Right lung (tissue), 5 donors: Measurements from ENCODE around the gene ADCY7. TPM values are rescaled to one million over a fixed set of nuclear protein-coding genes. Genes with fewer than 3 reads are reported as not detected.
A peak's percentile ranks its signal among the peaks of the same experiment; 100 is the strongest.

Experiments
- DNase-seq, 2 donors: peaks; one replicate each; pipeline ENCODE4 v3.0.0-alpha.2; 2013
- polyA plus RNA-seq, 5 donors: library from polyadenylated mRNA; unstranded; fragments of 120-200 nt; gene quantifications; one replicate each; pipeline versions ENCODE4 v1.2.1 to v1.2.3, GENCODE V29; 2013; ENCODE audit warnings: inconsistent platforms in 1 of 5, low replicate concordance in 1 of 5; ENCODE audit not compliant: insufficient read length in 5 of 5, insufficient read depth in 1 of 5

The ADCY7 gene
- polyA plus RNA-seq, 5 donors: 20.2 to 32.7 (median 24.6) TPM

DNA sequence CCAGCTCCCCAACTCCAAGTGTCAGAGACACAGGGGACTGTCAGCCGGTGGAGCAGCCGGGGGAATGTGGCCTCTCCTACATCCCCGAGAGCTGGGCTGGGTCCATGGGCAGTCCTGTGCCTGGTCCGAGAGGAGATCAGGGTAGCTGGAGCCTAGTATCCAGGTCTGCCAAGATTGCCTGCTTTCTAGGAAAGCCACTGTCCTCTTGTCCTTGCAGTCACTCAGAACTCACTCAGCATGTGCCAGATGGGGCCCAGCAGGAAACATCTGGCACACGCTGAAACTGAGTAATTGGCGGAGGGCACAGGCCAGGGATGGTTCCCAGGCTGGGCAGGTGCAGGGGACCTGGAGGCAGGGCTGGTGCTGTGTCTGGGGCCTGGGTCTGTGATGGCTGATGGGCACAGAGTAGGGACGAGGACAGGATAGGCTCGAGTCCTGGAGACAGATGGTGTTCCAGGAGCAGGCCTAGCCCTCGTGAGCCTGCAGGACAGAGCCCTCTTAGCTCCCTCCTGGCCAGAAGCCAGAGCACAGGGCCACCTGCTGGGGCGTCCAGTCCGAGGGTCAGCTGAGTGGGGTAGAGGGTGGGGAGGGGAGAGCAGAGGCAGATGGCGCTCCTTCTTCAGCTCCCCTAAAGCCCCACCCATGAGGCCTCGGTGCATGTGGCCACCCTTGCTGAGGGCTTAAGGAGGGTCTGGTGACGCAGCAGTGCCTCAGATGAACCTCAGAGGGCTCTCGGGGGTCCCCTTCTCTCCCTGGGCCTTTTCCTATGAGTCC lies 31.1 kb downstream of the ADCY7 start:
- no peak for DNase-seq

GRCh38 chr16:50298075-50298460 lies 31.7 kb downstream of the ADCY7 start:
- no peak for DNase-seq

DNA sequence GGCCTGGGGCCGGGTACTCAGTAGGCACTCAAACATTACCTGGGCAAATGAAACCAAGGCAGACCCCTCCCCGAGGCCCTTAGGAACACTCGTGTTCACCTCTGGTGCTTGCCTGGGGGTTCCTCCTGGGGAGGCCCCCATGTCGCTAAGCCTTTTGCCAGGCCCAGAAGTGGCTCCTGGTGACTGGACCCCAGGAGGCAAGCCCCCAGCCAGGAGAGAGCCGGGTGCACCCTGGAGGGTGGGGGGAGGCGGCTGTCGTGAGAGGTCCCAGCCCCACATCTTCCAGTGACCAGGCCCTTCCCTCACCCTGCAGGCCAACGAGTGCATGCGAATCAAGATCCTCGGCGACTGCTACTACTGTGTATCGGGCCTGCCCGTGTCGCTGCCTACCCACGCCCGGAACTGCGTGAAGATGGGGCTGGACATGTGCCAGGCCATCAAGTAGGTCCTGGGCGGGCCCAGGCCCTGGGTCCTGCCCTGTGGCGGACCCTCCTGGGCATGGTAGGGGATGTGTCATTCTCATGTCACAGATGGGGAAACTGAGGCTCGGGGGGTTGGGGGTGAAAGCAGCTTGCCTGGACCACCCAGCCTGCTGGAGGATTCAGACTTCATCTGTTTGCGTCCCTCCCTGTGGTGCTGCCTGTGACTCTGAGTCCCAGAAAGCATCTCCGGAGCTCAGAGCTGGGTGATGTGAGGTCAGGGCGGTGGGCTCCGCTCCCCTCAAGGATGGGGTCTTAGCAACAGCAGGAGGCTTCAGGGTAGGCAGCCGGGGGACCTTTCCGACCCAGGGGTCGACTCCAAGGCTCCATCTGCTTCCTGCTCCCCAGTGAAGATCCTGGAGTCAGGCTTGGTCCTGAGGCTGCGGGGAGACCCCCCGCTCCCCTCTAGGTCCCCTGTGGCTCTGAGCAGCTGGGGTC lies 32.5 kb downstream of the ADCY7 start:
- no peak for DNase-seq

- no peak for DNase-seq
These were observed 33.3 kb downstream of the ADCY7 start for GRCh38 chr16:50299508-50300105.

DNA sequence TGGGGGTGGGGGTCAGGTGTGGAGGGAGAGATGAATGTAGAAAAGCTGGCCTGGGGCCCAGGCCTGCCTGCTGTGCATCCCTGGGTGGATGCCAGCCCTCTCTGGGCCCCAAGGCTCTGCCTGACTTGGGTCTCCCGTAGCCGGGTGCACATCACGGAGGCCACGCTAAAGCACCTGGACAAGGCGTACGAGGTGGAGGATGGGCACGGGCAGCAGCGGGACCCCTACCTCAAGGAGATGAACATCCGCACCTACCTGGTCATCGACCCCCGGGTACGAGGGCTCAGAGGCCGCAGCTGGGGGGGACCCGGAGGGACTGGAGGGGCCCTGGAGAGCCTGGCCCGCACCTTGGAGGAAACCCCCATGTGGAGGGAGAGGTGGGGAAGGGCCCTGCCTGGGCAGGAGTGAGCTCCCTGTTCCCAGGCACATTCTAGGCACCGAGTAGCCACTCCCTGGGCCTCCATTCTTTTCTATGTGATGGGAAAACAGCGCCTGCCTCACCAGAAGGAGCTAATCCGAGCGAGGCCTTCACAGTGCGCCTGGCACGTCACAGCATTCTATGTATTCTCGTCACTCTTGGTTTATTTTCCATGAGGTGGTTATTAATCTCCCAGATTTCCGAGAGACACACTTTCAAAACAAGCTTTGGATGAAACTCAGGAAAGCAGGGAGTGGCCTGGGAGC lies 34.7 kb downstream of the ADCY7 start:
- no peak for DNase-seq

- no peak for DNase-seq
These were observed 35.5 kb downstream of the ADCY7 start for GRCh38 chr16:50301626-50302471.

DNA sequence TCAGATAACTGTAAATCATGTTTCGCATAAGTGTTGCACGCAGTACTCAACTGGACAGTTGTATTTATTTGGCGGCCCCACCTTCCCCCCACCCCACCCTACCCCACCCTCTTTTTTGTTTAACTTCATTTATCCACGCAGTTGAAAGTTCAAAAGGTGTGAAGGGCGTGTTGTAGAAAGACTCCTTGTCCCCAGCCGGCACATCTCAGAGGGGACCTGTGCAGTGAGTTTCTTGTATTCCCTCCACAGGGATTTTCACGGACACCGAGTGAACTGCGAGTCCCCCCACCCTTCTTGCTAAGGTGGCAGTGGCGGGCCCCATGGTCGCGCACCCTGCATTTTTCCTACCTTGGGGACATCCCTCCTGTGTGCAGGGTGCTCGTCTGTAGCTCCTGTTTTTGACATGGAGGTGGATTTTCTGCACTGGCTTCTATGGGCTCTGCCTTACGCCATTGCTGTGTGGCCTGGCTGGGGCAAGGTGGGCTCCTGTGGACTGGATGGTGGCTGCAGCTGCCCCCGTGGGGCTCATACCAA lies 36.2 kb downstream of the ADCY7 start:
- no peak for DNase-seq

DNA sequence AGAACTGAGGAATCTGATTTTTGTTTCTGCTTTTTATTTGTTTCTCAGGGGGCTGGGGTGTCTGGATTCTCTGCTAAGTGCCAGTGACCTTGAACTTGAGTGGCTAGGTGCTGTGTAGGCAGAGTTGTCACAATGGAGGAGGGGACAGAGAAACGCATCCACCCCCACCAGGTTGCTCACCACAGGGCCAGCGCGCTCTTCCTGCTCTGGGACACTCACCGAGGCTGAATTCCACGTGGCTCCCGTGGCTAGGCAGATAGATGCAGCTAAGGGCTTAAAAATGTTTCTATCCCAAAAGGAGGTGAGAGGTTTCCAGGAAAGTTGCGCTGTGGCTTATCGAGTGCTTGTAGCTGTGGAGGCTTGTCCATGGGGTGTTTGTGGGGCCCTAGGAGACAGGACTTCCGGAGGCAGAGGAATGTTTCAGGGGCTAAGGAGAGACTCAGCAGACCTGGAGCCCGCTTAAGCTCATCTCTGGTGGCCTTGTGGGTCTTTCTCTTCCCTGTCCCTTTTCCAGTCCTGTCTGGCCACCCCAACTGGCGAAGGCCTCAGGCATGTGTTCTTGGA lies 36.8 kb downstream of the ADCY7 start:
- no peak for DNase-seq

GRCh38 chr16:50303605-50304466 lies 37.5 kb downstream of the ADCY7 start:
- peak in 1 of 2 donors; percentile 36 for DNase-seq

GRCh38 chr16:50304467-50305440 lies 38.4 kb downstream of the ADCY7 start:
- no peak for DNase-seq

DNA sequence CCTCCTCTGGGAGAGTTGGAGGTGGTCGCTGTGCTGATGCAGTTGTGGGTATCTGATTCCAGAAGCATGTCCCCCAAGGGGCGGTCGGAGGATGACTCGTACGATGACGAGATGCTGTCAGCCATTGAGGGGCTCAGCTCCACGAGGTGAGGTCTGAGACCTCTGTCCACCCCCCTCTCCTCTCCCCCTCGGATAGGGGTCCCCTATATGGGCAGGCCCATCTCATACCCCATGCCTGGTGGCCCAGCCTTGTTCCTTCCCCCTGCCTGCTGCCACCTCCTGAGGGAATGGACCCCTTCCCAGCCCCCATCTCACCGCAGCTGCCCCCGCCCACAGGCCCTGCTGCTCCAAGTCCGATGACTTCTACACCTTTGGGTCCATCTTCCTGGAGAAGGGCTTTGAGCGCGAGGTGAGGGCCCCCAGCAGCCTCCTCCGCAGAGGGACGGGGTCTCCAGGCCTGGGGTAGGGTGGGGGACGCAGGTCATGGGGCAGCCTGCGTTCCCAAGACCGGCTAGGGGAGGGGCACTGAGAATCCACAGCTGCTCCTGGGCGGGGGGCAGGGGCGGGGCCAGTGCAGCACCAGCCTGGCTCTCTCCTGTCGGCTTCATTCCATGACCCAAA lies 39.2 kb downstream of the ADCY7 start:
- DNase-seq: no peak

DNA sequence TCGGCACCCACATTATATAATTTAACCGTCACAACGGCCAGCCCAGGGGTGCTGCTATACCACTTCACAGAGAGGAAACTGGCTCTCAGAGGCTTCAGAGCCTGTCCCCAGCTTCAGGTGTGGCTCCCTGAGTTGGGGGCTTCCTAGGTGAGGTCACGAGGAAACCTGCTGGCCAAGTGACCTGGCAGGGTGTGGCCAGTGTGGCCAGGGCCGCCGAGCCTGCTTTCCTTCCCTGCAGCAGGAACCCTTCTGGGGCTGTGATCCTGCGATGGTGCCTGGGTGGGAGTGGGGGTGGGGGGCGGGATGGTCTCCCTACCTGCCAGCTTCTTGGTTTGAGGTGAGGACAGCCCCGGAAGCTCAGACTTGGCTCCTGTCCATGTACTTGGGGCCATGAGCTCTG lies 39.9 kb downstream of the ADCY7 start:
- no peak for DNase-seq

DNA sequence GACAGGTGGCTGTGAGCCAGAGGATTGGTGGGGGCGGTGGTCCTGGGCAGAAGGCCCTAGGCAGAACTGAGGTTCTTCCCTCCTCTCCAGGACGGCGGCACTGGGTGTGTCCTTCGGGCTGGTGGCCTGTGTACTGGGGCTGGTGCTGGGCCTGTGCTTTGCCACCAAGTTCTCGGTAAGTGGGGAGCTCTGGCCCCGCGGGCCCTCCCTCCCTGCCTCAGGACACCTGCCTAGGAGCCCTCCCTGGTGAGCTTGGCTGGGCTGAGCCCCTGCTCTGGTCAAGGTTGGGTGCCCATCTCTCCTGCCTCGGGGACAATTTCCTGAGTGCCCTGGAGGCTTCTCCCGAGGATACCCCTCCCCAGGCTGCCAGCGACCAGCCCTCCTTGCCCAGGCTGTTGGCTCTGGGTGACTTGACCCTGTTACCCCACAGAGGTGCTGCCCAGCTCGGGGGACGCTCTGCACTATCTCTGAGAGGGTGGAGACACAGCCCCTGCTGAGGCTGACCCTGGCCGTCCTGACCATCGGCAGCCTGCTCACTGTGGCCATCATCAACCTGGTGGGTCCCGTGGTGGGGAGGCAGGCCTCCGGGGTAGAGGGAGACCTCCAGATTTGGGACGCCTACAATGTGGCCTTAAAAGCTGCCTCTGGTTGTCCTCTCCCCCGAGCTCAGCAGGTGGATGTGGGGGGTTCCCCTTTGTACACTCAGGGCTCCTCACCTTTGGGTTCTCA lies 42.0 kb downstream of the ADCY7 start:
- no peak for DNase-seq

GRCh38 chr16:50309156-50309526 lies 42.8 kb downstream of the ADCY7 start:
- DNase-seq: no peak

- DNase-seq: no peak
These were observed 43.4 kb downstream of the ADCY7 start for GRCh38 chr16:50309527-50310307.
